Mammary epithelial cell (primary cell): ENCODE measurements around the gene UVSSA.

Source experiments
- EZH2 ChIP-seq: IDR thresholded peaks from 2 replicates; pipeline ENCODE4 v1.6.1; 2012; ENCODE audit warnings: low read length, inconsistent platforms, borderline replicate concordance
- TF ChIP-seq, protein P1 (sequence below), 2 donors: IDR thresholded peaks in 1 of 2; conservative IDR thresholded peaks in 1 of 2; 2 replicates each; pipeline ENCODE4 v1.5.1; 2011 to 2012; ENCODE audit warnings: inconsistent platforms in 2 of 2, low read length in 2 of 2, mild to moderate bottlenecking in 2 of 2, control low read depth in 1 of 2, low read depth in 1 of 2; ENCODE audit not compliant: insufficient read depth in 1 of 2; ENCODE audit errors: extremely low read depth in 1 of 2

DNA sequence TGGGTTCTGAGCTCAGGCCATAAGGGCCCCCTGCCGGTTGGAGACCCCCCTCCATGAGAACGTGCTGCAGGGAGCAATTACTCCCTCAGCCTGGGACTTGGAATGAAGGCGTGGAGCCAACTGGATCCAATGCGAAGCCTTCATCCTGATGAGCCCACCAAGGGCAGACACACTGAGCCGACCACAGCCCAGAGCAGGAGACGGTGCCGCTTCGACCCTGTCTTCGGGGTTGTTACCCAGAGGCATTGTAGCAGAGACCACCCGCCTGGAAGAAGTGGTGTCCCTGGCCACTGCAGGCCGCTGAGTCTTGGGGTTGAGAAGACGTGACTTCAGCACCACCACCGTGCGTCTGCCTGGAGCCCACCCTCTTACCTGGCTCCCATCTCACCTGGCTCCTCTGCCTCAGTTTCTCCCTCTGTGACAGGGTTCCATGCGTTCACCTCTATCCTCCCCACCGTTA lies 66.2 kb downstream of the UVSSA start:
- TF ChIP-seq, protein P1, sequence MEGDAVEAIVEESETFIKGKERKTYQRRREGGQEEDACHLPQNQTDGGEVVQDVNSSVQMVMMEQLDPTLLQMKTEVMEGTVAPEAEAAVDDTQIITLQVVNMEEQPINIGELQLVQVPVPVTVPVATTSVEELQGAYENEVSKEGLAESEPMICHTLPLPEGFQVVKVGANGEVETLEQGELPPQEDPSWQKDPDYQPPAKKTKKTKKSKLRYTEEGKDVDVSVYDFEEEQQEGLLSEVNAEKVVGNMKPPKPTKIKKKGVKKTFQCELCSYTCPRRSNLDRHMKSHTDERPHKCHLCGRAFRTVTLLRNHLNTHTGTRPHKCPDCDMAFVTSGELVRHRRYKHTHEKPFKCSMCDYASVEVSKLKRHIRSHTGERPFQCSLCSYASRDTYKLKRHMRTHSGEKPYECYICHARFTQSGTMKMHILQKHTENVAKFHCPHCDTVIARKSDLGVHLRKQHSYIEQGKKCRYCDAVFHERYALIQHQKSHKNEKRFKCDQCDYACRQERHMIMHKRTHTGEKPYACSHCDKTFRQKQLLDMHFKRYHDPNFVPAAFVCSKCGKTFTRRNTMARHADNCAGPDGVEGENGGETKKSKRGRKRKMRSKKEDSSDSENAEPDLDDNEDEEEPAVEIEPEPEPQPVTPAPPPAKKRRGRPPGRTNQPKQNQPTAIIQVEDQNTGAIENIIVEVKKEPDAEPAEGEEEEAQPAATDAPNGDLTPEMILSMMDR (conservative IDR thresholded peaks at IDR 0.05 in 1 of 2, IDR thresholded peaks at IDR 0.05 in 1 of 2; ENCODE audit: extremely low read depth in 1 of 2, insufficient read depth in 1 of 2, low read depth in 1 of 2, low read length in 2 of 2) = no peak
- TF ChIP-seq EZH2 = no peak
